Tibial nerve (tissue), 3 donors: Measurements from ENCODE around the gene USP17L30.
"Not testable (repeated sequence)": the region's sequence is repeated elsewhere in the genome, so short reads cannot be mapped to it uniquely, and the experiment has no call there.

ENCODE experiments used
- CTCF ChIP-seq, 5 experiments: fragments of 200-600 bp in 3 of 5; fragments of 450-650 bp in 2 of 5; sonication (generic) in 3 of 5; IDR thresholded peaks; one replicate each; pipeline ENCODE4 v1.5.1; 2016 to 2019; ENCODE audit warnings: antibody characterized with exemption in 5 of 5, mild to moderate bottlenecking in 3 of 5, moderate library complexity in 2 of 5
- POLR2A ChIP-seq, 2 donors: fragments of 450-650 bp; IDR thresholded peaks; one replicate each; pipeline ENCODE4 v1.6.1; 2017; ENCODE audit warnings: antibody characterized with exemption in 2 of 2, mild to moderate bottlenecking in 2 of 2, moderate library complexity in 2 of 2

DNA sequence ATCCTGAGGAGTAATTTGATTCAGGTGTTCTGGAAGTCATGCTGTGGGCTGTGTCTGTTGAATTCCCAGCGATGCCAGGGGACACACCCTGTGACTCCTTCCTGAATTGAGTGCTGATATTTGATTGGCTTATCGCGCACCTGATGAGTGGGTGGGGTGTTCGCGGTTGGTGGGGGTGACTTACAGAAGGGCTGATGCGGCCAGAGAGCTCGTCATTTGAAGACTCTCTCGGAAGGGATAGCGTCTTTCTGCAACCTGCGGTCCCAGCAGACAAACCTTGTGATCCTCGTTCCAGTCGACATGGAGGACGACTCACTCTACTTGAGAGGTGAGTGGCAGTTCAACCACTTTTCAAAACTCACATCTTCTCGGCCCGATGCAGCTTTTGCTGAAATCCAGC, 19.1 kb upstream of the USP17L30 start, which contains the start of gene USP17L27:
- TF ChIP-seq POLR2A, CTCF (IDR thresholded peaks at IDR 0.05): not testable (repeated sequence)
